Tibial artery (tissue), 4 donors: ENCODE results near the gene CACNA1D.

Experiments used
- DNase-seq, 2 donors: peaks; one replicate each; pipeline ENCODE4 v3.0.0-alpha.2; 2019
- H3K27ac ChIP-seq, 2 donors: fragments of 200-600 bp; sonication (generic) in 1 of 2; 1 replicate in 1 of 2; 2 replicates in 1 of 2; pipeline ENCODE4 v1.5.1; 2018 to 2019; ENCODE audit warnings: mild to moderate bottlenecking in 1 of 2
- H3K27me3 ChIP-seq, 2 donors: fragments of 200-600 bp; sonication (generic) in 1 of 2; one replicate each; pipeline versions ENCODE4 v1.5.1 to v1.6.0; 2016 to 2019
- H3K36me3 ChIP-seq, 3 donors: fragments of 200-600 bp; sonication (generic) in 2 of 3; one replicate each; pipeline ENCODE4 v1.5.1; 2016 to 2019; ENCODE audit warnings: mild to moderate bottlenecking in 2 of 3
- H3K4me1 ChIP-seq, 4 donors: fragments of 200-600 bp; sonication (generic) in 2 of 4; 1 replicate in 3 of 4; 2 replicates in 1 of 4; pipeline ENCODE4 v1.5.1; 2016 to 2019
- H3K4me3 ChIP-seq, 2 donors: fragments of 200-600 bp; sonication (generic) in 1 of 2; 1 replicate in 1 of 2; 2 replicates in 1 of 2; pipeline ENCODE4 v1.5.1; 2018 to 2019; ENCODE audit warnings: mild to moderate bottlenecking in 2 of 2
- H3K9me3 ChIP-seq, 3 donors: fragments of 200-600 bp; sonication (generic) in 1 of 3; one replicate each; pipeline ENCODE4 v1.5.1; 2016 to 2019
- CTCF ChIP-seq, 2 experiments: fragments of 200-600 bp in 1 of 2; fragments of 450-650 bp in 1 of 2; IDR thresholded peaks; one replicate each; pipeline ENCODE4 v1.5.1; 2017 to 2019; ENCODE audit warnings: antibody characterized with exemption in 2 of 2, mild to moderate bottlenecking in 1 of 2, moderate library complexity in 1 of 2
- intact Hi-C: fragments of 100-400 bp; cut with DNase I; formaldehyde crosslinking; loops from one replicate; pipeline ENCODE4 v1.15.0; 2023; ENCODE audit warnings: low total_unique reads

The CACNA1D gene

GRCh38 chr3:53695324-53695690 lies 200.9 kb downstream of the CACNA1D start:
- Histone ChIP-seq H3K4me1 (no peaks in the 10 kb centered on the region), H3K27ac (no peak overlapping the region), H3K36me3 (no peaks in the 10 kb centered on the region), H3K9me3 (no peaks in the 10 kb centered on the region), H3K27me3 (peaks cover 0 to 11% of the 10 kb centered on the region in 2 donors), H3K4me3 (no peak overlapping the region)
- intact Hi-C loops, result no loop called here
- DNase-seq, result no peak
- no peak for TF ChIP-seq CTCF (IDR thresholded peaks at IDR 0.05)

- no peak for TF ChIP-seq CTCF (IDR thresholded peaks at IDR 0.05)
- DNase-seq, result no peak
- no peak overlapping the region for H3K27ac ChIP-seq
- peaks cover 0 to 12% of the 10 kb centered on the region in 2 donors for H3K27me3 ChIP-seq
- H3K4me1 ChIP-seq, result no peaks in the 10 kb centered on the region
- H3K9me3 ChIP-seq, result no peaks in the 10 kb centered on the region
- H3K36me3 ChIP-seq, result no peaks in the 10 kb centered on the region
- H3K4me3 ChIP-seq, result no peak overlapping the region
- intact Hi-C loops, result no loop called here
These were observed 202.2 kb downstream of the CACNA1D start for GRCh38 chr3:53696401-53697172.

GRCh38 chr3:53700441-53700840 lies 206.0 kb downstream of the CACNA1D start:
- DNase-seq, result no peak
- Histone ChIP-seq H3K36me3 (no peaks in the 10 kb centered on the region), H3K27ac (no peak overlapping the region), H3K4me3 (no peak overlapping the region), H3K9me3 (no peaks in the 10 kb centered on the region), H3K27me3 (peaks cover 0 to 3% of the 10 kb centered on the region in 2 donors), H3K4me1 (no peaks in the 10 kb centered on the region)
- intact Hi-C loops, result no loop called here
- TF ChIP-seq CTCF (IDR thresholded peaks at IDR 0.05), result no peak

GRCh38 chr3:53702776-53703530 lies 208.5 kb downstream of the CACNA1D start:
- peaks cover 0 to 3% of the 10 kb centered on the region in 2 donors for H3K27me3 ChIP-seq
- no peaks in the 10 kb centered on the region for H3K36me3 ChIP-seq
- no peak for TF ChIP-seq CTCF (IDR thresholded peaks at IDR 0.05)
- intact Hi-C loops, result no loop called here
- H3K4me1 ChIP-seq, result no peaks in the 10 kb centered on the region
- H3K9me3 ChIP-seq, result no peaks in the 10 kb centered on the region
- no peak for DNase-seq
- no peak overlapping the region for H3K4me3 ChIP-seq
- no peak overlapping the region for H3K27ac ChIP-seq

- Histone ChIP-seq H3K4me1 (no peaks in the 10 kb centered on the region), H3K27me3 (peaks cover 0 to 3% of the 10 kb centered on the region in 2 donors), H3K4me3 (no peak overlapping the region), H3K27ac (no peak overlapping the region), H3K9me3 (no peaks in the 10 kb centered on the region), H3K36me3 (no peaks in the 10 kb centered on the region)
- DNase-seq, result no peak
- no peak for TF ChIP-seq CTCF (IDR thresholded peaks at IDR 0.05)
- intact Hi-C loops, result no loop called here
These were observed 209.4 kb downstream of the CACNA1D start for GRCh38 chr3:53703630-53704362.
